ENCODE data around the gene DPP10.
"Not testable (repeated sequence)": the region's sequence is repeated elsewhere in the genome, so short reads cannot be mapped to it uniquely, and the experiment has no call there.

Gene DPP10

DNA sequence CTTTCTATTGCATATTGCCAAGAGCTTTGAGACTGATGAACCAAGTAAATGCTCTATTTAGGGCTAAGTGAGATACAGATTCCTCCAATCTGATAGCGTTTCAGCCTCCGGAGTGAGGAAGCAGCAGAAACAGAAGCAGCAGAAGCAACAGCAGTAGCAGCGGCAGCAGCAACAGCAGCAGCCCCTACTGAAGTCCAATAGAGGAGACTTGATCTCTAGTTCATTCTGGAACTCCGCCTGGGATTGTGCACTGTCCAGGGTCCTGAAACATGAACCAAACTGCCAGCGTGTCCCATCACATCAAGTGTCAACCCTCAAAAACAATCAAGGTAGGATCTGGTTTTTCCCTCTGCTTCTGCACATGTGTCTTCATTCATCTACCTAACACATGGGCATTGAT lies at the start of gene DPP10:
Gene DPP10 (plus strand): TSS at position 132 of the 400 bp plus-strand sequence.
- no peak for DNase-seq

DNA sequence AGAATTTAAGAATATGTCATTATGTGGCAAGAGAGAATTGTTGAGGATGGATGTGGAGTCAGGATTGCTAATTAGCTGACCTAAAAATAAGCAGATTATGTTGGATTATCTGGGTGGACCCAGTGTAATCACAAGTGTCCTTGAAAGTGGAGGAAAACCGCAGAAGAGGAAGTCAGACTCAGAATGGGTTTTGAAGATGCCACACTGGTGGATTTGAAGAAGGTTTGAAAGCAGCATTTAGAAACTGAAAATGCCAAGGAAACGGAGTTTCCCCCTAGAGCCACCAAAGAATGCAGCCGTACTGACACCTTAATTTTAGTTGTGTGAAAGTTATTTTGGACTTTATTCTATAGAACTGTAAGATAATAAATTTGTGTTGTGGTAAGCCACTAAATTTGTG lies 41.6 kb upstream of the DPP10 start:
- no peak for DNase-seq

DNA sequence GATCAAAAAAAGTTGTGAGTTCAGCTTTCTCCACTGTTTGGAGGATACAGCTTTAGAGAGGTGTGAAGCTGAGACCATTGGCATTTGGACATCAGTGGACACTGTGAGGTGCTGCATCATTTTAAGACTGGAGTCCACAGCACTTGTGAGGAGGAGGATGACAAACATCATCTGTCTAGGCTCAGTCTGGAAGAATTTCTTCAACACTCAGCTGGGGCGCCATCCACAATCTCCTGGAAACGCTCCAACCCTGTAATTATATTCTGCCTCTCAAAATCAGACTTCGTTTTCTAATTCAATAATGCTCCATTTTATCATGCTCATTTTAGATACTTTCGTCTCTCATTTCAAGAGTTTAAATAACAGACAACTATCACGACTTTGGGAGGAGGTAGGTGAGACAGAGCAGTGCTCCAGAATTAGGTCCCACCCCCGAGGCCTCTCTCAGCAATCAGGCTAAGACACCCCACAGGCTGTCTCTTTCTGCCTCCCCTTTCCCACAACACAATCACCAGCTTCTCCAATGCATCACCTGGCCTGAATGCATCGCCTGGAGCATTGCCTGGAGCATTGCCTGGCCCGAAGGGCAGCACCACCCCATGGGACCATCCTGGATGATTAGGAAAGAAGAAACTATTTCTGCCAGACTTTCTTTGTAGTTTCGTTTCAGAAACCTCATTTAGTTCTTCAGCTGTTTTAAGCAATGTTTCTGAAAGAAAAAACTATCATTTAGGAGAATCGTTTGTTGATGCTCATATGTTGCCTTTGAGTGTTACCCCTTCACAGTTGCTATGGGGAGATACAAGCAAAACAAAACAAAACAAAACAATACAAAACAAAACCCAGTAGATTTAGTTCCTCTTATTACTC lies 37.0 kb upstream of the DPP10 start:
- no peak for DNase-seq

DNA sequence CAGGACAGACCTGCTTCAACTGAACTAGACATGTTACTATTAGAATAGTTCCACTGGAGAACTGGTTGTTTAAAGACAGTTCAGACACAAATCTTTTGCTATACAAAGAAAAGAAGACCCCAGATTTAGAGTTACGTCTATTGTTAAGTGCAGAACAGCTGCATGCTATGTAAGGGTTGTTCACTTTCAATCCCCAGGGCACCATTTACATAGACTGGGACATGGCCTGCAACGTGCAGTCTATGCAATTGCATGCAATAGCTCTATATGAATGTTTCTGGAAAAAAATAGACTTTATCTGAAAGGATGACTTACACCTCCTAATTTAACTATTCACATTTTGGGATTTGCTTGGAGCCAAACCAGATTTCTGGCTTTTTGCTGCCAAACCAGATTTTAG lies 36.1 kb upstream of the DPP10 start:
- DNase-seq: no peak

DNA sequence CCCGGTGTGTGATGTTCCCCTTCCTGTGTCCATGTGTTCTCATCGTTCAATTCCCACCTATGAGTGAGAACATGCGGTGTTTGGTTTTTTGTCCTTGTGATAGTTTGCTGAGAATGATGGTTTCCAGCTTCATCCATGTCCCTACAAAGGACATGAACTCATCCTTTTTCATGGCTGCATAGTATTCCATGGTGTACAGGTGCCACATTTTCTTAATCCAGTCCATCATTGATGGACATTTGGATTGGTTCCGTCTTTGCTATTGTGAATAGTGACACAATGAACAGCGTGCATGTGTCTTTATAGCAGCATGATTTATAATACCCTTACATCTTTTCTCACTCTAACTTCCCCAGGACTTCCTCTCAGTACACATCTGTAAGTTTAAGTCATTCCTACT lies 35.1 kb upstream of the DPP10 start:
- DNase-seq: not testable (repeated sequence)

DNA sequence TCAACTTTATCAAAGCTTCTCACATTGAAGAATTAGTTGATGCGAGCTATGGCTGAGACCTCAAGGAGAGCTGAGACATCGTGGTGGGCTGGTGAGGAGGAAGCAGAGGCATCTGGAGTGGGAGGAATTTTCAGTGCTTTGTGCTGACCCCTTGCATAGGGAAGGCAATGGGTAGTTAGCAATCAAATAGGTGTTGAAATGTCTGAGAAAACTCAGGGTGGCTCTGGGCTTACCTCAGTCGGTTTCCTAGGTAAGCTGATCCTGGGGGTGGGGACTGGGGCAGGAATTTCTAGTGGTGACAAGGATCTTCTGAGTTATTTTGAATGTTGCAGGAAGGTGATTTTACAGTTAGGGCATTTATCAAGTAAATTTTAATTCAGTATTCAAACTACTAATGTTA lies 20.7 kb upstream of the DPP10 start:
- DNase-seq: no peak

DNA sequence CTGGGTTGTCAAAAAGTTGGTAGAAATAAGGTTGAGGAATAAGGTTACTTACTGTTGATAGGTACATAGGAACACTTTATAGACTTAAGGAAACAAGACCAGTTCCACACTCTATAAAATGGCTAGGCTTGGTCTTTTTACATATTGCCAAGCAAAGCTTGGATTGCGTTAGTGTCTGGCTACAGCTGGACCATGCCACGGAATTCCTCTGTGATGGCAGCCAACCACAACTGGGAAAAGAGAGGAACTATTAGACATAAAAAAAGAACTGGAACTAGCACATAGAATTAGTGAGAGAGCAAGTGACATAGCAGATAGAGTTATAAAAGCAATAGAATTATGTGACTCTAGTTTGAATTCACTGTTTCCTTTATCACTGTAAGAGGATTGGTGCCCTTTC lies 17.7 kb upstream of the DPP10 start:
- no peak for DNase-seq

DNA sequence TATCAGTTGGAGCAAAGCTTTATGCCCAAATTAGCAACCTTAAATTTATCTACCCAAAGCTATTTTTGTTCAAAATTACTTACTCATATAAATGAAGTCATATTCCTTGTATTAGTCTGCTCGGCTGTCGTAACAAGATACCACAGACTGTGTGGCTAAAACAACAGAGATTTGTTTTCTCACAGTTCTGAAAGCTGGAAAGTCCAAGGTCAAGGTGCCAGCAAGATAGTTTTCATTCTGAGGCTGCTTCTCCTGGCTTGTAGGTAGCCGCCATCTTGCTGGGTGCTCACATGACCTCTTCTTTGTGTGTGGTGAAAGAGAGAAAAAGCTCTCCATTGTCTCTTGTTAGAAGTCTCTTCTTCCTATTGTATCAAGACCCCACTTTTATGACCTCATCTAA lies 15.7 kb upstream of the DPP10 start:
- no peak for DNase-seq

DNA sequence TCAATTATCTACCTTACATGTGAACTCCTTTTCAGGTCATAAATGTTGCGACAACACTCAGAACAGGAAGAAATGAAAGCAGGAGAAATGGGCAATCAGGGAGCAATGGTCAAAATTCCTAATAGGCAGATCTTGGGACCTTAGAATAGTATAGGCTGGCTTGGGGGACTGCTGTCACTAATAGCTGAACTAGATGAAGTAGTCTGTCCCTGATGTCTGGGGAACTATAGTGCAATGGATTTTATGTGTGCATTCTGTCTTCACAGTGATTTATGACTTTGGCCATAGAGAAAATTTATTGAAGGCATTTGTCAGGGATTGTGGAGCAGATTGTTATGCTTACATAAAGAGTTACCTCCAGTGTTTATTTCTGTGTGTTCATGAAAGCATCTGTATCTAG lies 6.1 kb upstream of the DPP10 start:
- DNase-seq: no peak

DNA sequence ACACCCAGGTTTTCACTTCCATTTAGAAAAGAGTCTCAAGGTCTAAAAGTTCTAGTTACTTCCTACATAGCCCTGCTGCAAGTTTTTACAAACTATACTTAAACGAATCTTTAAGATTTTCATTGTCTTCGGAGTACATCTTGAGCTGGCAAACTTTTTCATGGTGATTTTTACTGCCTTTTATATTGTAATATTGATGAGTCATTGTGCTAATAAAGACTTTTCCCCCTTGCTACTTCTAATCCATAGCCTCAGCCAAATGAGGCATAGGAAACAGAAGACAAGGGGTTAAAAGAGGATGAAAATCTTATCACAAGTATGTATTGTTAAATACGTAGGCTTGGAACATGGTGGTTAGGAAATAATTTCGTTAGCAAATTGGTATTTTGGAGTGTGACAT lies 4.1 kb downstream of the DPP10 start:
- DNase-seq: no peak

DNA sequence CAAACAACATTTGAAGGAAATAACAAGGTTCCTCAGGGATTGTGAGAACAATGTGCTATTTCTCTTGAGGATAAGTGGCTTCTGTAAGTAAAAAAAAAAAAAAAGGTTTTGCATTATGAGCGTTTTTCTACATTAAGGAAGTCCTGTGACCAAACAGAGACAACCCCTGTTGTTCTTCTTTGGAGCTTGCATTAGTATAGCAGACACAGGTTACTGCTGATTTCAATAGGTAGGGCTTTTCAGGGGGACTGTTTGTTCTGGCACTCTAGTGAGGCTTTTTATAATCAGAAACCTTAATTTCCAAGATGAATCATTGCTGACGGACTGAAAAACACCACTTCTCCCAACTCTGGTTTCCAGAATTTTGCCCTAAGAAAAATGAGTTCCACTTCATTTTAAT lies 8.2 kb downstream of the DPP10 start:
- DNase-seq: no peak

DNA sequence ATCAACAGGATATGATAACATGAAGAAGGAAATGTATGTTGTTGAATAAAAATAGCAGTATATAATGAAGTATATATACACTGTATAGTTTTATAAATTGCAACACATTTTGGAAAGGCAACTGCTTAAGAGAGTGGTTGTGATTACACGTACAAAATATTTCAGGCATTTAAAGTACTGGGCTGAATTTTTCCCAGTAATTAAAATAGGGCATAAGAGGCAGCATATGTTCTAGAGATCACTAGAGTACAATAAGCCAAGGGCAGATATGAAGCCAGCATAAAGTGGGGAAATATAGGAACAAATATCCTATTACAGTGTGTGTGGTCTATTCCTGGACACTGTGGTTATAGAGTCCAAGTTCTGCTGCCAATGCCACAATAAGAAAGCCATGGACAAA lies 14.1 kb downstream of the DPP10 start:
- no peak for DNase-seq

DNA sequence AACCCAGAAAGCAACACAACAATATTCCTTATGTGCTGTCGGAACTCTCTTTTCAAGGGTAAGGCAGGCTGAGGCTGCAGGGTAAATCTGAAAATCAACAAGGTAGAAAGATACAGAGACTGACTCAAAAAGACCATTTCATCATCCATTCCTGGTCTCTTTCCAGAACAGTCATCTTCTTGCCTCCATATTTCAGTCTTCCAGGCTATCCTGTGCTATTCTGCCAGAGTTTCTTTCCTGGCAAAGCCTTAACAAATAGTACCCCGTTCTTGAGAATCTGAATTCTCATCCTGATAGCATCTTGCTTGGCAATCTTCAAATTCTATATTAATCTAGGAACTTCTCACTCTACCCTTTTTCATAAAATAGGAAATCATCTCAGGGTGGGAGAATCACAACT lies 15.5 kb downstream of the DPP10 start:
- DNase-seq: no peak

DNA sequence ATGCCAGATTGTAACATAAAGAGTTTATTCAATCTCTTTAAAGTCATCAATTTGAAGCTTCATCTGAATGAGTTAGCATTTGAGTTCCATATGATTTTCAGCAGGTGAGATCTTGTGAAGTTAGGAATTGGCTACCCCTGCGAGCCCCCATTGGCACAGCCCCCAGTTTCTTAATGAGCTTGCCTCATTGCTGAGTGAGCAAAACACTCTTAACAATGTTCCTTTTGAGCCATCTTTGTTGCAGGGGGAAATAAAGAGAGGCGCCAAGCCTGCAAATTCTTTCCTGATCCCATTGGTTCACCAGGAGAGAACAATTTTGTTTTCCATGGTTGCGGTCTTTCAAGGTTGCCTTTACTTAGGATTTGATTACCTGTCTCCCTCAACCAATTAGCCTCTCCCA lies 18.7 kb downstream of the DPP10 start:
- no peak for DNase-seq

DNA sequence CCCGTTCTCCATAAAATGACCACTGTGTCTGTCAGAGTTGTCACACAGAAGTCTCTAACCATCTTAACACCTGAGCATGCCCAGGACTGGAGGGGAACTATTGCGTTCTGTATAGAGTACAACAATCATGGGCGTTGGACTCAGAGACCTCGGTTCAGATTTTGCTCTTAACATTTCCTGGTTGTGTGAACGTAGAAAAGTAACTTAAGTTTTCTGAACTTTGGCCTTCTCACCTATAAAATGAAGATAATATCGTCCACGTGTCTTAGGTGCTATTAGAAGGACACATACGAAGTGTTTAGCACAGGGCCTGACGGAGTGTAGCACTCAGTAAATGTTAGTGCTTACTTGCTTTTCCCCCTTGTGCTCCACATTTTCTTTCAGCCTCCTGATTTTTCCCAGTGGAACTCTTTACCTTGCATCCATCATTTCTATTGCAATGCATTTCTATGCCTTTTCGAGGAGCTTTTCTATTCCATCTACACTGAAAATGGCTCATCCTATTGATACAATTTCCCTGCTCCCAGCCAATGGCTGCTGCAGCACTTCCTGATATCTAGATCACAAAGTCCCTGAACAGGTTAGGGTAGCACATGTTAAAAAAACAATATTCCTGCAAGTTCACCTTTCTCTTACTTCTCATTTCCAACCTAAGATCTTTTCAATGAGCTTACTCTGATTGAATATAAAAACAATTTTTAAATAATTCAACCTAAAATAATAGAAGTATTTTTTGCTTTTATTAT lies 22.7 kb downstream of the DPP10 start:
- DNase-seq: no peak

DNA sequence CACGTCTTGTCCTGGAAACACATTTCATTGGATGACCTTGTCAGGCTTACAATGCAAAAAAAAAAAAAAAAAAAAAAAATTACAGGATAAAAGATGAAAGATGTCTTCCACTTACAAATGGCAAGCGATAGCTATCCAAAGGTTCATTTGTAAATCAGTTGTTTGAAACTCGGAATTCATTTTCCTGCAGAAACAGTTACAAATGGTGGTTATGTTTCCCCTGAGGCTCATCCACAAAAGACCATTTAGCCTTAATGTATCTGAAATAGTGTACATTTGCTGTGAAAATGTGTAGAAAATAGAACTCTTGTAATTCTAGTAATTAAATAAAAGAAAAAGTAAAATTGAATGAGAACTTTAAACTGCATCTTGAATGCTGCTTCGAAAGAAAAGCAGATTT lies 25.9 kb downstream of the DPP10 start:
- no peak for DNase-seq

DNA sequence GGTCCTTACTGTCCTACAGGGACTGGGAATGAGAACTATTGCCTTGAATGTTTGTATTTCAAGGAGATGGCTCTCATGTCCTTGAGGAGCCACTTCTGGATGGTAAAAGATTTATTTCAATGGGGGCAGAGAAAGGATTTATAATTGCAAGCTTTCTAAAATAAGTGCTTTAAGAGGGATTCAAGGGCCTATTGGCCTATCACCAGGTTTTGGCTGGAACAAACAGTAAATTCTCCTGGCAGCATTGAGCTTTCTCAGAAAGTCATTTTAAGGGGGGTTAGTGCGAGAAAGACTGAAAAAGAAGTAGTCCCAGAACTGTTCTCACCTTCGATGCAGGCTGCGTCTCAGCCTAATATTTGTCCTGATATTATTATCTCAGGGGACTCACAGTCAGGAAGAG lies 29.8 kb downstream of the DPP10 start:
- no peak for DNase-seq

DNA sequence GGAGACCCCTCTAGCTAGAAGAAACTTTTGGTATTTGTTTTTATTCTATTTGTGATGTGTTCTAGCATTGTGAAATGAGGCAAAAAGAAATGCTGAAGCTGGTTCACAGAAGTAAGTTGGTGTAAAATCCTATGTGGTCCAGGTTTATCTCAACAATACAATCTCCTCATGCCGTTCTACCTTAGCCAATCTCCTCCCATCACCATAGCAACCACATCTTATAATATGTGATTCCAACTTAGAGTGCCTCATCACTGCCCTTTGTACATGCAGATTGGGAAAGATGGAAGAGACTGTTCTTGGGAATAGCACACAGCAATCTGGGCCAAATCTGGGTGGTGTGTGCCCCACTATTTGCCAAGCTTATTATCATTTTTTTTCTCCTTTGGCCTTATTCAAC lies 30.3 kb downstream of the DPP10 start:
- no peak for DNase-seq

DNA sequence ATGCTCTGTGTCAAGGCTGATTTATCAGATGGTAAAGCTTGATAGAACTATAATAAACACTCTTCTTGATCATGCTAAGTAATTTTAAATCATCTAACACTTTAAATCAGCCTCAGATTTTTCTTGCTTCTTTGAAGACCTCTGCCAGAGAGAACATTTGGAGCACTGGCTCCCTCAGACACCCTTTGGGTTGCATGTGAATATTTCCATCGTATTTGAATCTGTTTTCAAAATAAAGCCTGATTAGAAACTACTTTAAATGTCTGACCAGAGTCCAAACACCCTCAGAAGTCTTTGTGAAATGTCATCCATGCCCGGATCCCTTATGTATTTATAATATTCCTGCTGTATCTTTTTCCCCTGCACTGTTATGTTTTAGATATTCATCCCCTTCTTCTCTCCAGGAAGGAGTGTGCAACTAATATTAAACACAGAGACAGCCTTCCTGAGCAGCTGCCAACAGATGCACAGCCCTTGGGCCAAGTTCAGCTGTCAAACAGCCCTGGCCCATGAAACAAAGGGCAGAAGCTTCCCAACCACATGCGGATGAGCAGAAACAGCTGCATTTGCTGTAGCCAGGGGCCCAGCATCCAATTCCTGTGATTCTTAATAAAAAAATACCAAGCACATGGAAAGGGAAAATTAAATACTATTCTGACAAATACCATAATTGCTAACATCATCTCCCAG lies 46.5 kb downstream of the DPP10 start:
- DNase-seq: no peak

DNA sequence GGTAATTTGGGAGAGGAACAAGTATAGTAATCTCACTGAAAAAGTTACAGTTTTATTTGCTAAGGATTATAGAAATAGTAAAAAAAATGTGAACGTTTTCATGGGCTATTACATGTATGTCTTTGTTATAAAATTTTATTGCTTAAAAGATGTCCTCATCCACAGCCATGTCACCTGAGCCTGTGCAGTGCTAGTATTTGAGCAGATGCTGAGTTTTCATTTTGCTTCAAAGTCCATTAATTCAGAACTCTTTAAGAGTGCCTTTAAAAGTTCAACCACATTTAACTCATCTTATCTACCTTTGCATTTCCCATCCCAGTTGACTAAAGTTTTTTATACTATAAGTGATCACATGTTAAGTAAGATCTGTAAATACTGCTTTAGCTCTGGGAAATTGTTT lies 52.6 kb downstream of the DPP10 start:
- DNase-seq: no peak

DNA sequence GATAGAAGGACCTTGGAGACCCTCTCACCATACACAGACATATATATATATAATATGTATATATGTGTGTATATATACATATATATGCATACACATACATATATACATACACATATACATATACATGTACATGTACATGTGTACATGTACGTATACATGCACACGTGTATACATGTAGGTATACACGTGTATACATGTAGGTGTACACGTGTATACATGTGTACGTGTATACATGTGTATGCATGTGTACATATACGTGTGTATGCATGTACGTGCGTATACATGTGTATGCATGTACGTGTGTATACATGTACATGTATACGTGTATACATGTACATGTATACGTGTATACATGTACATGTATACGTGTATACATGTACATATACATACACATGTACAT lies 54.5 kb downstream of the DPP10 start:
- no peak for DNase-seq

DNA sequence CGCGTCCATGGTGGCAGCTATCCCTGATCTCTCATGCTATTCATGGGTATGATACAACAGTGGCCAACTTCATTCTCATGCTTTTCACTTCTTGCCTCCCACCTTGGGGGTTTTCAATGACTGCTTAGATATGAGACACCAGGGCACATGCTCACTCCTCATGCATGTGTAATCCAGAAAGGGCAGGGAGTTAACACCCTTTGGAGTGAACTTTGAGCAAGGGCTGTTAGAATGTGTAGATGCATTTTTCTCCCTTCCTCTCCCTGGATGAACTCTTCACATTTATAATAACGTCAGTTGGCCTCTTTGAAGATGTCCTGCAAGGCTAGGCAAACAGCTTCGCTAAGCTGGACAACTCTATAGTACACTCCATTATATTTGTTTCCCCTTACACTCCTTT lies 56.7 kb downstream of the DPP10 start:
- no peak for DNase-seq

DNA sequence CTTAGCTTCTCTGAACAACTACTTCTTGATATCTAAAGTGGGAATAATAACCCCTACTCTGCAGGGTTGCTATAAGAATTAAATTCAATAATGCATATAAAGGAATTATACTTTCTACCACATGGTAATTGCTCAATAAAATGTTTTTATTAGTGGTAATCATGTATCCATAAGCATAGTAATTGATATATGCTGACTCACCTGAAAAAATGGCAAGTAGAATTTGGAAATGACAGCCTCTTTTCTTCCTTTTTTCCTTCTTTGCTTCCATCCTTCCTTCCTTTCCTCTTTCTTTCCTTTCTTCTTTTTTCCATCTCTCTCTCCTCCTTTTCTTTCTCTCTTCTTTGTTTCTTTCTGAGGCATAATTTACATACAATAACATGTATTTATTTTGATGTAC lies 65.3 kb downstream of the DPP10 start:
- no peak for DNase-seq

DNA sequence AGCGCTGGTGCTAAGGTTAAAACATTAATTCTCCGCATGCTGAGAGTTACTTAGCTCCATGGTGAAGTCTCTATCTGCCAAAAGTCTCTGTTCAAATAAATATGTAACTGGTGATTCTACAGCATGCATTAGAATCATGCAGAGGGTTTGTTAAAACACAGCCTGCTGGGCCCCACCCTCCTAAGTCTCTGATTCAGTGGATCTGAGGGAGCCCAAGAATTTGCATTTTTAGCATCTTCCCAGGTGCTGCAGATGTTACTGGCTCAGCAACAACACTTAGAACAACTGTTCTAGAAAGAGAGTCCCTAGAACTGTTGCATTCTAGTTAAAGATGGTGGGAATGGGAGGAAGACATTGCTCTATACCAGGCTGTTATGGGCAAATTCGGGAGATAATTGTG lies 73.4 kb downstream of the DPP10 start:
- DNase-seq: no peak

Measured in NCI-H774 (cell line).